HT1080 (cell line): Measurements from ENCODE around the gene ROBO1. TPM values are rescaled to one million over a fixed set of nuclear protein-coding genes. Genes with fewer than 3 reads are reported as not detected.

Experiments used
- DNase-seq: peaks from one replicate; pipeline ENCODE4 v3.0.0-alpha.2; 2015; ENCODE audit warnings: low read depth
- total RNA-seq: library from RNA; depleted of rRNA; stranded (reverse); fragments of >200 nt; shearing (Covaris generic); gene quantifications from 2 replicates; pipeline ENCODE4 v1.2.3, GENCODE V29; 2014

The ROBO1 gene
- total RNA-seq, 1 experiment from 2014 or later: 15.1 TPM

DNA sequence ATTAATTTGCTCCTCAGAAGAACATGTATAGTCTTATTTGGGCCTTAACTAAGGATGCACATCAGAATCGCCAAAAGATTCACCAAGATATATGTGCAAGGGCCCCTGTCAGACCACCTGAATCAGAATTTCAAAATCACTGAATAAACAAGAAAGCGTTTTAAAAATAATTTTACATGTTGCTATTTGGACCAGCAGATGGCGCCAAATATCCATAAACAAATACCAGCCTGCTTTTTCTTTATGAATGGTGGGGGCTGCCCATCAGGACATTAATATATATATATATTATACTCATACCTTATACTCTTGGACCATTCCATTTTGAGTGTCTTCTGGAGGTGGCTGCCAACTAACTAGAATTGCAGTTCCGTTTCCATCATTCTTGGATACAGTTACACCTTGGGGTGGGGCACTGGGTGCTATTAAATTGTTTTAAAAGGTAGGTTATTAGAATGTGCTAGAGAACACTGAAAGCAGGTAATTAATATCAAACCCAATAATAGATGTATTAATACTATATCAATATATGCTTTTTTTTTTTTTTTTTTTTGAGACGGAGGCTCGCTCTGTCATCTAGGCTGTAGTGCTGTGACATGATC lies 1108.3 kb downstream of the ROBO1 start:
- peak; percentile 32 for DNase-seq

DNA sequence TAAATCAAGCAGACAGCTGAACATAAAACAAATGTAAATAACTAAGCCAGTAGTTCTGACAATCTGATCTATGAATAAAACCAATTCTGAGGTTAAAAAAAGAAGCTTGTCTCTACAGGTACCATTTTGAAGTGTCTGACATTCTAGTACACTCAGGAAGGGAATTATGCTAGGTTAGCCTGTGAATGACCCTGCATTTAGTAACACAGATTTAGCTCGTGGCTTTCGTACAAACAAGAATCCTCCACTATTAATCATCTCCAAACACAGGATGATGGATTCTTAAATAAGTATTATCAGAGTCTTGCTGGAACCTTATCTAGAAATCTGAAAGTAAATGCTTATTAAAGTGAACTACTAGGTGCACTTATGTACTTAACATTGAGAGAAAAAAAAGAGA lies 1120.1 kb downstream of the ROBO1 start:
- DNase-seq: no peak

DNA sequence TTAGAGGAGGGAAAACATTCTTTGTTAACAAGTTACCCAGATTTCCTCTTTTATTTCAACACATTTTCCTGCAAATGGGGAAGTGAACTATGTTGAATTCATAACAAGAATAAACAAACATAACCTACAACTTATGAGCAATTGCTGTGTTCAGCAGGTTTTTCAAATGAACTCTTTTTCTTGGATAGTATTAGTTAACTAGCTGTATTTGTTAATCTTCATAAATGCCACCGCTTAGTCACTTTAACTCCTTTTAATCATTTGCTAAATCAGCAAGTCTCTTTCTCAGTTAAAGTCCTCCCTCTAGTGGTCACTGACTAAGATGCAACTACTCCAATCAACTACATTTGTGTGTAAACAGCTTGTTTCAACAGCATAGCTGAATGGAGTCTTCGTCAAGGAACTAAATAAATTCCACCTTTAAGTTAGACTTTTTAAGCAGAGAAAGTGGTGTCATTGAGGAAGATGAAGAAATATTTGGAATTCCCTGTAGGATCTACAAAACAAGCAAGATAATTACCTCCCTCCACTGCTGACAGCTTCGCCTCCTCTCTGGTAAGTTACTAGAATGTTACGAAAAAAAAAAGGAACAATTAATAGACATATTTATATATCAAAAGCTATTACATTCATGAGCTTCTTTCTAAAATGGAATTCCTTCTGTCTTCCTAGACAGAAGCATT lies 1122.0 kb downstream of the ROBO1 start:
- peak; percentile 48 for DNase-seq

DNA sequence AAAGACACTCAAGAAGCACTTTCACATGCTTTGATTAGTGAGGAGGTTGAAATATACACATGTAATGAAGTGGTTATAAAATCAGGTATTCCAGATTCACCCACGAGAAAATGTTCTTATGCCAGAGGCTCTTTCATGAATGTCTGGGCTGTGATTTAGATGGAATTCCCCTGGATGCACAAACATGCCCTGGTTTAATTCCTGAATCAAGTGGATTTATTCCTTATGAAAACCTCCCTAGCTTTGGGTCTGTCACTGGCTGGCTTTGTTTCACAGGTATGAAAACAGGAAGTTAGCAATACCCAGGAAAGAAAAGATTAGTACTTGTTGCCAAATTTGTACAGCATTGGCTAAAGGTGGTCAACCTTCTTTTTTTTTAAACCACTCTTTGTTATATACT lies 1123.0 kb downstream of the ROBO1 start:
- DNase-seq: no peak

- no peak for DNase-seq
Observed at GRCh38 chr3:78642226-78643035, 1125.4 kb downstream of the ROBO1 start.

GRCh38 chr3:78641703-78642102 lies 1126.1 kb downstream of the ROBO1 start:
- no peak for DNase-seq

- DNase-seq: no peak
Observed at GRCh38 chr3:78634316-78634715, 1133.5 kb downstream of the ROBO1 start.

- DNase-seq: no peak
Observed at GRCh38 chr3:78633626-78634025, 1134.2 kb downstream of the ROBO1 start.

DNA sequence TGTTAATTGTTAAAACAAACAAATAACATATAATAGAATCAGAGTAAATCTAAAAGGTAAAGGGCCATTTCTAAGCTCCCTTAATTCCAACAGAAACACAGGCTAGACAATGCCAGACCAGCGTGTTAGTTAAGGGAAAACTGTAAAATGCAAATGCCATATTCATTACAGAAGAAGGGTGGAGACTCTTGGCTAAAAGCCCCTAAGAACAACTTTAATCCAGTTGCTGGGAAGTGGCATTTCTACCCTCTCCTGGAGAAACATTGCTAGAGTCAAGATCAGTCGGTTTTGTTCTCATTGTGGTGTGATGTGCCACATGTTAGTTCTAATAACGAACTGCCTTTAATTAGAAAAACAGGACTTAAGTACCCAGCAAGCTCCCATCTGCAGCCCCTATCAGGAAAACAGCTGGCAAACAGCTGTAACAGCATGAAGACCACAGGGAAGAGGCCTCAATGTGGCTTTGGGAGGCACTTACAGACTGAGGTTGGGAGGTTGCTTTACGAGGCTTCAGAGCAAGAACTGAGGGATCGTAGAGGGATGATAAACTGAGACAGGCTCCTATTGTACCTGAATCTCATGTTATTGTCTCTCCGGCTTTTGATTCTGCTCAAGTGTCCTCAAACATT lies 1134.8 kb downstream of the ROBO1 start:
- DNase-seq: no peak

GRCh38 chr3:78629544-78629943 lies 1138.3 kb downstream of the ROBO1 start:
- DNase-seq: no peak

GRCh38 chr3:78621061-78621716 lies 1146.6 kb downstream of the ROBO1 start:
- no peak for DNase-seq

- DNase-seq: no peak
Observed at GRCh38 chr3:78614486-78614885, 1153.3 kb downstream of the ROBO1 start.

GRCh38 chr3:78613421-78613879 lies 1154.3 kb downstream of the ROBO1 start:
- DNase-seq: no peak

- no peak for DNase-seq
Observed at GRCh38 chr3:78611278-78611677, 1156.5 kb downstream of the ROBO1 start.

DNA sequence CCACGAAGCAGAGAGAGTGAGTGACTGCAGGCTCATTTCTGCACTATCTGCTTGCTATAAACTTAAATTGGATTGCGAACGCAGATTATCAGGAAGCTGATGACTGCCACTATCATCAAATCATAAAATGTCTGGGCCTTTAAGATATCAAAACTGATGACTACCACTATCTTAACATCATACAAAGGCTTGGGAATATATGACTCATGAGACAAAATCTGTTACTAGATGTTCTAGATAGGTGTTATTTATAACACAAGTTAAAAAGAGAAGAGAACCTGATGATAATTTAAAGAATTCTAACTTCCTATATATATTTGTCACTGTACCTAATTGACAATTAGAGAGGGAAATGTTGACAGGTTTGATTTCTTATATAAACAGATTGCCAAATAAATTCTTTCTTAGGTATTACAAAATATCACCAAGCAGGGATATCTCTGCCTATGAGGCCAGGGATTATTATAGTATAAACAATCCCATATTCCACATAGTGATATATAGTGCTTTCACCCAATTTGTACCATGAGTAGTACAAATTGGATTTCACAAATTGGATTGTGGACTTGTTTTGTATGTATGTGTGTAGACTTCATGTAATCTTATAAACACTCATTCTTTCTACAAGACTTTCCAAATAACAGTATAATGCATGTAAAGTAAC lies 1157.2 kb downstream of the ROBO1 start:
- DNase-seq: no peak

DNA sequence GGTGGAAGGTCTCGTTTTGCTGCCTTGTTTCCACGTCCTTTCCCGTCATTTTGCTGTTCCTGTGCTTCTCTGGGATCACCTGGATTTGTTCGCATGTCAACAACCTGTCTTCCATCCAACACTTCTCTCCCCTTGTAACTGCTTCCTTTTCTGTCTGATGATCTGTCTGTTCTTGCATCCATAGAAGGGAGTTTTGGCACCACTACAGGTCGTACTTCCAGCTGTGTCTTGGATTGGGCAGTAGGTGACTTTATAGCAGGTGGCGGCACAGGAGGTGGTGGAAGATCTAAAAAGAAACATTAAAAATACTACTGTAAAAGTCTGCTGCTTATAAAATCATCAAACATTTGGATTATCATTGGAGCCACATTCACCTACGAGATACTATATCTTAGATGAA lies 1161.0 kb downstream of the ROBO1 start:
- DNase-seq: no peak

DNA sequence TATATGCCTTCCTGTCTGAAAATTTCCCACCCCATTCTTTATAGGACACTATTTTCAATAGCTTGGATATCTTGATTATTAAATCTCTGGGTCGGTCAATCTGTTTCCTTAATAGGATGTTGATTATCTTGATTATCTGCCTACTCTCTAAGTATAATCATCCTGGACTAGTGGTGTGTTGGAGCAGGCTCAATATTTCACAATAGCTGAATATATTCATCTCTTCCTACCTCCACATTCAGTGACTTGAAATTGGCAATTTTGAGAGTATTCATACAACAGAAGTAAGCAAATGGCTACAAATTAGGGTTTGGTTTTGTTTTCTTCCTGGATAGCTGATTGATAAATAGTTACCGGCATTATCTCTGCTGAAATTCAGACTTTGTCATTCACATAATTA lies 1162.6 kb downstream of the ROBO1 start:
- no peak for DNase-seq

GRCh38 chr3:78604341-78604740 lies 1163.5 kb downstream of the ROBO1 start:
- DNase-seq: peak; percentile 48

GRCh38 chr3:78601249-78601648 lies 1166.5 kb downstream of the ROBO1 start:
- no peak for DNase-seq

DNA sequence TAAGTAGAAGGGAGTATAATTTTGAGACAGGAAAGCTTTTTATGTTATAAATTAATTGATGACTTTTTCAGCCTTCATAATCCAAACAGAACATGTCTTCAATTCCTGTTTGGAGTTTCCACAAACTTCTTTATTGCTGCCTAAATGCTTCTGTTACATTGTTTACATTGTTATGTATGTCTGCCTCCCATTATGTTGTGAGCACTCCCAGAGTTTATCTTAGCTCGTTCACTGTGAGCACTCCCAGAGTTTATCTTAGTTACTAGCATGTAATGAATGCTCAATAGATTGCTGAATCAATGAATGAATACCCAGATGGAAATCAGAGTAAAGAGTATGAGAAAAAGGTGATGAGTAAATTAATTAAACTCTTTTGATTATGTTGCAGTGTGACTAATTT lies 1178.0 kb downstream of the ROBO1 start:
- DNase-seq: no peak
